GM21447 (cell line): ENCODE results near the gene LRIT2.
"Not testable (repeated sequence)": the region's sequence is repeated elsewhere in the genome, so short reads cannot be mapped to it uniquely, and the experiment has no call there.

Experiments
- ATAC-seq: cut with Tn5 transposase; IDR thresholded peaks from one replicate; pipeline ENCODE4 v1.9.1; 2021; ENCODE audit not compliant: unreplicated experiment

LRIT2 gene

GRCh38 chr10:84185526-84186175 is 39.7 kb downstream of the LRIT2 start:
- ATAC-seq: no peak

GRCh38 chr10:84184517-84184916 is 40.8 kb downstream of the LRIT2 start:
- peak; percentile 43 for ATAC-seq

DNA sequence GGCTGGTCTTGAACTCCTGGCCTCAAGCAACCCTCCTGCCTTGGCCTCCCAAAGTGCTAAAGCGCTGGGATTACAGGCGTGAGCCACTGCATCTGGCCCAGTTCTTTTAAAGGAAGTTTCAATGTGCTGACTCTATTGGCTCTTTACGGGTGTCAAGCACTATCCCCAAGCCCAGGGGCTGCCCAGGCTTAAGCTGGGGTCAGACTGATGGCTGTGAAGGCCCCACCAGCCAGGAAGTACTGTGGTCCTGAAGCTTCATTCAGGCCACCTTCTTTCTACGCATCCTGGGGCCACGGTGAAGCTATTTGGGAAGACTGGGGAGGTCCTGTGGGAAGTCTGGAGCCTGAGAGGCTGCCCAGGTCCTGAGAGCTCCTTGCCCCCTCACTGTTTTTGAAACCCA is 43.7 kb downstream of the LRIT2 start:
- ATAC-seq: no peak

GRCh38 chr10:84180386-84180785 is 45.0 kb downstream of the LRIT2 start:
- not testable (repeated sequence) for ATAC-seq

GRCh38 chr10:84179059-84179710 is 46.2 kb downstream of the LRIT2 start:
- peak; percentile 92 for ATAC-seq

DNA sequence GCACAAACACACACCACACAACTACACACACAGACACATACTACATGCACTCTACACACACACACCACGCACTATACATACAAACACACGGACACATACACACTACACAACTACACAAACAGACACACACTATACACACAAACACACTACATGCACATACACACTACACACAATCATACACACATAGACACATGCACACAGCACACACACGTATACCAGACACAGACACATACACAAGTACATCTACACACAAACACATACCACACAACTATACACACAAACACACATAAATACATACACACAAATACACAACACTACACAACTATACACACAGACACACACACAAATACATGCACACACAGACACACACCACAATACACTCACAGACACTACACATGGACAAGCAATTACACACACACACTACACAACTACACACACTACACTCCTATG is 47.2 kb downstream of the LRIT2 start:
- no peak for ATAC-seq

DNA sequence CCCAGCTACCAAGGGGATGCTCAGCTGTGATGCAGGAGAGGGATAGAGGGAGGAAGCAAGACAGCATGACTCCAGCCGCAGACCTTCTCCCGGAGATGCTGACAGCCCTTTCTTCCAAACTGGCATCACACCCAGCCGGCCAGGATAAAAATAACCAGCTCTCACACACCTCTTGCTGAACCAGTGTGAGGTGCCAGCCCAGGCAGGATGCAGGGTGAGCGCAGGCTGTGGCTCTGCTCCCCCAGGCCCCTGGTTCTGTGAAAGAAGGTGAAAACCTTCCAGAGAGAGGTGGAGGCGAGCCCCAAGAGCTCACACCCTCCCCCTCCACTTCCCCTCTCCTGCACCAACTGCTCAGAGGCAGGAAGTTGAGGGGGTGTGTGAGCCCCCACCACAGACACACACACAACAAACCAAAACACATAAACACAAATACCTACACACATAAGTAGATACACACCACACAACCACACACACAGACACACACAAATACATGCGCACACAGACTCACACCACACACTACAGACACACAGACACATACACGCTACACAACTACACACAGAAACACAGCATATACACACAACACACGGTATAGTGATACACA is 47.7 kb downstream of the LRIT2 start:
- ATAC-seq: peak; percentile 48

DNA sequence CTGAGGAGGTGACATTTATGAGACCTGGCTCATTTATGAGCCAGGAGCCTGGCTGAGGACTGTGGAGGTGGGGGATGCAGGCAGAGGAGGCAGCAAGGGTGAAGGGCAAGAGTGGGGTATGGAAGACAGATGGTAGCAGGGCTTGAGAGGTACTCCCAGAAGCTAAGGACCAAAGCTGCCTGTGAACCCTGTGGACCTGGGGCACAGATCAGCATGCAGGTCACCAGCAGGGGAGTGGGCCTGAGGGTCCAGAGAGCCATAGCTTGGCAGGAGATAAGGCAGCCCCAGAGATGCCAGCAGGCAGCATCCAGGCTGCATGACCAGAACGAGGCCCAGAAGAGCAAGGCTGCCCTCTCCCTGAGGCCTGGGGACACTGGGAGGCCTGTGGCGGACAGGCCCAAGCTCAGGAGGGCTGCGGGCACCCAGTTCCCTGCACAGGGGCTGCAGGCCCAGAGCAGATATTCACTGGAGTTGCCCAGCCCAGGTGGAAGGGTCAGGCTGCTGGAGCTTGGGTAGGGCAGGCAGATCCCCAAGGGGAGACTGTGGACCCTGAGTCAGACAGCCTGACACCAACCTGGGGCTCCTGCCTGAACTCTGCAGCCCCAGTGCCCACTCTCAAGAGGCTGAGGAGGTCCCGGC is 48.4 kb downstream of the LRIT2 start:
- ATAC-seq: no peak

GRCh38 chr10:84176351-84176750 is 49.0 kb downstream of the LRIT2 start:
- ATAC-seq: no peak

DNA sequence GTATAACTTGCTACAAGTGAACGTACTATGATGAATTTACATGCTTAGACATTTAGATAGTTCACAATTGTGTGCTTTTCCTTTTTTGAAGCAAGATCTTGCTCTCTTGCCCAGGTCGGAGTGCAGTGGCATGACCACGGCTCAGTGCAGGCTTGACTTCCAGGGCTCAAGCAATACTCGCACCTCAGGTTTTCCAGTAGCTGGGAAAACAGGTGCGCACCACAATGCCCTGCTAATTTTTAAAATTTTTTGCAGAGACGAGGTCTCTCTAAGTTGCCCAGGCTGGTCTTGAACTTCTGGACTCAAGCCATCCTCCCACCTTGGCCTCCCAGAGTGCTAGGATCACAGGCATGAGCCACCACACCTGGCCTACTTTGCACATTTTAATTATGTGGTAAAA is 49.9 kb downstream of the LRIT2 start:
- no peak for ATAC-seq

DNA sequence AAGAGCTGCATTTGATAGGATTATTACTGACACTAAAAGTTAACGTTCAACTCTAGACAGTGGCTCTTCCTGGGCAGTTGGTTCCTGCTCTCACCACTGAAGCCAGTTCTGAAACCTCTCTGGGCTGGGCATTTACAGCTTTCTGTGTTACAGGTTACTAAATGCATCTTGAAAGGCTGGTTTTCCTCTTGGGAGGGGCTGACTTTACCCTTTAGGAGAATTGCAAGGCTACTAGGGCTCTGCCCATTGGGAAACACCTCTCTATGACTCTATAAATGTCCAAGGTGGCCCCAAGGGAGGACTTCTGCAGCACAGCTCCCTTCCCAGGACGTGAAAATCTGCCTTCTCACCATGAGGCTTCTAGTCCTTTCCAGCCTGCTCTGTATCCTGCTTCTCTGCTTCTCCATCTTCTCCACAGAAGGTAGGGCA is 51.8 kb downstream of the LRIT2 start, which contains the start of gene GPR15LG:
GPR15LG (plus strand) TSS at position 301 of the 429 bp plus-strand sequence; CDS start at position 352, 51 bp downstream.
- peak; percentile 50 for ATAC-seq

GRCh38 chr10:84172467-84173356 is 52.6 kb downstream of the LRIT2 start:
- ATAC-seq: peak; percentile 51

GRCh38 chr10:84171700-84172466 is 53.5 kb downstream of the LRIT2 start:
- peak; percentile 20 for ATAC-seq

- not testable (repeated sequence) for ATAC-seq
Measured at GRCh38 chr10:84171237-84171636, 54.1 kb downstream of the LRIT2 start.
